IMR-90 (cell line): ENCODE data around the gene TTL.
A peak's percentile ranks its signal among the peaks of the same experiment; 100 is the strongest.

Experiments
- CEBPB ChIP-seq: IDR thresholded peaks from 2 replicates; pipeline ENCODE4 v1.6.1; 2012; ENCODE audit warnings: low read depth, low read length, improper control_type of control experiment
- FOS ChIP-seq: fragments of 150-350 bp; IDR thresholded peaks from 2 replicates; pipeline ENCODE4 v1.6.1; 2016; ENCODE audit warnings: low read depth, low read length
- MAFK ChIP-seq: IDR thresholded peaks from 2 replicates; pipeline ENCODE4 v1.6.1; 2012; ENCODE audit warnings: low read depth, low read length, improper control_type of control experiment
- MXI1 ChIP-seq: IDR thresholded peaks from 2 replicates; pipeline ENCODE4 v1.6.1; 2012; ENCODE audit warnings: low read depth, mild to moderate bottlenecking, low read length, moderate library complexity, borderline replicate concordance
- POLR2A ChIP-seq: IDR thresholded peaks from 2 replicates; pipeline ENCODE4 v1.6.1; 2012; ENCODE audit warnings: mild to moderate bottlenecking, low read depth, low read length
- RAD21 ChIP-seq: IDR thresholded peaks from 2 replicates; pipeline ENCODE4 v1.6.1; 2012; ENCODE audit warnings: low read length, improper control_type of control experiment
- RCOR1 ChIP-seq: IDR thresholded peaks from 2 replicates; pipeline ENCODE4 v1.6.1; 2012; ENCODE audit warnings: mild to moderate bottlenecking, low read length, improper control_type of control experiment; ENCODE audit not compliant: insufficient replicate concordance
- TF ChIP-seq, protein P1 (sequence below): conservative IDR thresholded peaks from 2 replicates; pipeline ENCODE4 v1.5.1; 2012; ENCODE audit warnings: mild to moderate bottlenecking, low read depth, low read length, improper control_type of control experiment
- TF ChIP-seq, protein P2 (sequence below): fragments of 150-350 bp; IDR thresholded peaks from 2 replicates; pipeline ENCODE4 v1.6.1; 2016; ENCODE audit warnings: low read depth, mild to moderate bottlenecking, low read length, moderate library complexity, borderline replicate concordance

DNA sequence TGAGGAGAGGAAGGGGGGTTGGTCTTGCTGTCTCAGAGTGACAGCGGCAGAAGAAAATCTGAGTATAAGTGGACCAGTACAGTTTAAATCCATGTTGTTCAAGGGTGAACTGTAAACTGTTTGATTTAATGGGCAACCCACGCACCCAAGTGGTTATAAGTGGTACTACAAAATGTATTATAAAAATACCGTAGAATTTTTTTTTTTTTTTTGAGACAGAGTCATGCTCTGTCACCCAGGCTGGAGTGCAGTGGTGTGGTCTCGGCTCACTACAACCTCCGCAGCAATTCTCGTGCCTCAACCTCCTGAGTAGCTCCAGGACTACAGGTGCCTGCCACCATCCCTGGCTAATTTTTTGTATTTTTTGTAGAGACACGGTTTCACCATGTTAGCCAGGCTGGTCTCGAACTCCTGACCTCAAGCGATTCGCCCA is 100.4 kb downstream of the TTL start:
- TF ChIP-seq, protein P1, sequence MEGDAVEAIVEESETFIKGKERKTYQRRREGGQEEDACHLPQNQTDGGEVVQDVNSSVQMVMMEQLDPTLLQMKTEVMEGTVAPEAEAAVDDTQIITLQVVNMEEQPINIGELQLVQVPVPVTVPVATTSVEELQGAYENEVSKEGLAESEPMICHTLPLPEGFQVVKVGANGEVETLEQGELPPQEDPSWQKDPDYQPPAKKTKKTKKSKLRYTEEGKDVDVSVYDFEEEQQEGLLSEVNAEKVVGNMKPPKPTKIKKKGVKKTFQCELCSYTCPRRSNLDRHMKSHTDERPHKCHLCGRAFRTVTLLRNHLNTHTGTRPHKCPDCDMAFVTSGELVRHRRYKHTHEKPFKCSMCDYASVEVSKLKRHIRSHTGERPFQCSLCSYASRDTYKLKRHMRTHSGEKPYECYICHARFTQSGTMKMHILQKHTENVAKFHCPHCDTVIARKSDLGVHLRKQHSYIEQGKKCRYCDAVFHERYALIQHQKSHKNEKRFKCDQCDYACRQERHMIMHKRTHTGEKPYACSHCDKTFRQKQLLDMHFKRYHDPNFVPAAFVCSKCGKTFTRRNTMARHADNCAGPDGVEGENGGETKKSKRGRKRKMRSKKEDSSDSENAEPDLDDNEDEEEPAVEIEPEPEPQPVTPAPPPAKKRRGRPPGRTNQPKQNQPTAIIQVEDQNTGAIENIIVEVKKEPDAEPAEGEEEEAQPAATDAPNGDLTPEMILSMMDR, result peak; percentile 60
- TF ChIP-seq POLR2A (no peak), CEBPB (no peak), RAD21 (peak; percentile 56), FOS (no peak), MAFK (no peak), MXI1 (no peak), RCOR1 (no peak)
- TF ChIP-seq, protein P2, sequence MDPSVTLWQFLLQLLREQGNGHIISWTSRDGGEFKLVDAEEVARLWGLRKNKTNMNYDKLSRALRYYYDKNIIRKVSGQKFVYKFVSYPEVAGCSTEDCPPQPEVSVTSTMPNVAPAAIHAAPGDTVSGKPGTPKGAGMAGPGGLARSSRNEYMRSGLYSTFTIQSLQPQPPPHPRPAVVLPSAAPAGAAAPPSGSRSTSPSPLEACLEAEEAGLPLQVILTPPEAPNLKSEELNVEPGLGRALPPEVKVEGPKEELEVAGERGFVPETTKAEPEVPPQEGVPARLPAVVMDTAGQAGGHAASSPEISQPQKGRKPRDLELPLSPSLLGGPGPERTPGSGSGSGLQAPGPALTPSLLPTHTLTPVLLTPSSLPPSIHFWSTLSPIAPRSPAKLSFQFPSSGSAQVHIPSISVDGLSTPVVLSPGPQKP, result no peak
